HepG2 (cell line): ENCODE results near the gene SYTL3. TPM values are rescaled to one million over a fixed set of nuclear protein-coding genes. Genes with fewer than 3 reads are reported as not detected.
"Not testable (repeated sequence)": the region's sequence is repeated elsewhere in the genome, so short reads cannot be mapped to it uniquely, and the experiment has no call there.

ENCODE experiments used
- ATAC-seq: fragments of 200-7000 bp; cut with Tn5 transposase; 3 replicates; pipeline ENCODE4 v1.9.1; 2020; ENCODE audit warnings: mild to moderate bottlenecking, moderate library complexity
- BruUV-seq: library from RNA; stranded (reverse); fragments of 400-500 nt; replicated peaks from 2 replicates; lab custom pipeline; 2021; lab: Mats Ljungman, UMichigan
- CTCF ChIA-PET: fragments of 300-600 bp; formaldehyde crosslinking; extraction: SDS; loops from one replicate; lab custom pipeline; 2021; ENCODE audit warnings: low total read pairs, inconsistent platforms, low intra/inter-chr PET ratio; lab: Yijun Ruan, JAX
- POLR2A ChIA-PET: fragments of 350-600 bp; sonication (Branson Sonifier 250); formaldehyde crosslinking; loops from one replicate; lab custom pipeline; 2020; ENCODE audit warnings: antibody characterized with exemption, inconsistent platforms; lab: Yijun Ruan, JAX
- DNase-seq: peaks from one replicate; pipeline ENCODE4 v3.0.0-alpha.2; 2015; ENCODE audit warnings: low spot score
- FAIRE-seq: peaks from 3 replicates; lab custom pipeline; 2011; peaks lifted over from hg19 to GRCh38; lab: Jason Lieb, UNC
- H2AFZ ChIP-seq: one replicate; pipeline ENCODE4 v1.6.1; 2011; ENCODE audit warnings: low read length, inconsistent platforms
- H3K27ac ChIP-seq: fragments of 300-600 bp; 3 replicates; pipeline ENCODE4 v1.8.0; 2011; ENCODE audit warnings: mixed run types, mild to moderate bottlenecking, mixed read lengths, low read length, inconsistent platforms; ENCODE audit not compliant: insufficient read depth; ENCODE audit errors: extremely low read length
- H3K27me3 ChIP-seq, 2 experiments: fragments of 200-600 bp in 1 of 2; 2 replicates in 1 of 2; 3 replicates in 1 of 2; pipeline versions ENCODE4 v1.6.0 to v1.8.0; 2011; ENCODE audit warnings: low read length in 2 of 2, mild to moderate bottlenecking in 2 of 2, moderate library complexity in 2 of 2, inconsistent platforms in 1 of 2; ENCODE audit not compliant: insufficient read depth in 2 of 2, control insufficient read depth in 1 of 2
- H3K36me3 ChIP-seq, 2 experiments: fragments of 200-600 bp in 1 of 2; replicated peaks in 1 of 2; 2 replicates in 1 of 2; 3 replicates in 1 of 2; pipeline versions ENCODE4 v1.5.1 to v1.8.0; 2011; ENCODE audit warnings: low read length in 2 of 2, inconsistent platforms in 1 of 2; ENCODE audit not compliant: insufficient read depth in 2 of 2, control insufficient read depth in 1 of 2
- H3K4me1 ChIP-seq: 2 replicates; pipeline ENCODE4 v1.5.1; 2012; ENCODE audit warnings: low read length, inconsistent platforms; ENCODE audit not compliant: insufficient read depth
- H3K4me2 ChIP-seq: 2 replicates; pipeline ENCODE4 v1.6.0; 2011; ENCODE audit warnings: low read depth, low read length, inconsistent platforms
- H3K4me3 ChIP-seq, 3 experiments: fragments of 200-600 bp in 1 of 3; sonication (generic), shearing (Covaris generic) in 1 of 3; replicated peaks in 1 of 3; 2 replicates each; pipeline ENCODE4 v1.5.1; 2011 to 2016; ENCODE audit warnings: low read length in 3 of 3, inconsistent platforms in 2 of 3, low read depth in 2 of 3, mild to moderate bottlenecking in 2 of 3, control low read depth in 1 of 3, mixed read lengths in 1 of 3; ENCODE audit not compliant: insufficient read depth in 1 of 3
- H3K79me2 ChIP-seq: one replicate; pipeline ENCODE4 v1.6.1; 2011; ENCODE audit warnings: low read length, inconsistent platforms; ENCODE audit not compliant: insufficient read depth
- H3K9ac ChIP-seq: 2 replicates; pipeline ENCODE4 v1.6.0; 2011; ENCODE audit warnings: mild to moderate bottlenecking, low read depth, low read length, inconsistent platforms; ENCODE audit not compliant: insufficient read depth
- H3K9me3 ChIP-seq: 2 replicates; pipeline ENCODE4 v1.5.1; 2012; ENCODE audit warnings: mild to moderate bottlenecking, low read length
- H4K20me1 ChIP-seq: 2 replicates; pipeline ENCODE4 v1.6.0; 2011; ENCODE audit warnings: inconsistent platforms, mild to moderate bottlenecking, low read length, moderate library complexity; ENCODE audit not compliant: insufficient read depth
- FOXJ3 ChIP-seq: sonication (generic); formaldehyde crosslinking; IDR thresholded peaks from 2 replicates; pipeline ENCODE4 v1.4.0; 2020; ENCODE audit warnings: missing genetic modification reagents, mild to moderate bottlenecking, borderline replicate concordance
- LRRFIP1 ChIP-seq: sonication (generic); formaldehyde crosslinking; conservative IDR thresholded peaks from 2 replicates; pipeline ENCODE4 v1.4.0; 2020; ENCODE audit warnings: missing genetic modification reagents
- MAF1 ChIP-seq: sonication (generic); formaldehyde crosslinking; IDR thresholded peaks from 2 replicates; pipeline ENCODE4 v1.5.0; 2020; ENCODE audit warnings: missing genetic modification reagents, borderline replicate concordance
- TP53 ChIP-seq: sonication (generic); formaldehyde crosslinking; conservative IDR thresholded peaks from 2 replicates; pipeline ENCODE4 v1.4.0; 2020; ENCODE audit warnings: missing genetic modification reagents
- ZNF687 ChIP-seq: sonication (generic); formaldehyde crosslinking; IDR thresholded peaks from 2 replicates; pipeline ENCODE4 v1.5.1; 2020; ENCODE audit warnings: mild to moderate bottlenecking, missing genetic modification reagents, moderate library complexity
- ZNF770 ChIP-seq: sonication (generic); formaldehyde crosslinking; IDR thresholded peaks from 2 replicates; pipeline ENCODE4 v1.5.0; 2020; ENCODE audit warnings: mild to moderate bottlenecking, missing genetic modification reagents
- ZNF777 ChIP-seq: sonication (generic); formaldehyde crosslinking; IDR thresholded peaks from 2 replicates; pipeline ENCODE4 v1.4.0; 2020; ENCODE audit warnings: missing genetic modification reagents
- WGBS: methylation state at CpG from one replicate; pipeline ENCODE4 v1.1.6; 2017; ENCODE audit warnings: low lambda C conversion rate; 5-methylcytosine and 5-hydroxymethylcytosine counted together
- in situ Hi-C: cut with HindIII; loops from 2 replicates; pipeline ENCODE4 v1.10.0; 2017; ENCODE audit warnings: low pct_unique_long_range_greater_than_20kb; ENCODE audit not compliant: extremely low pct_ligation_motif_present
- intact Hi-C: fragments of 100-400 bp; cut with micrococcal nuclease; formaldehyde crosslinking; loops from one replicate; pipeline ENCODE4 v1.10.0; 2022; ENCODE audit not compliant: unreplicated experiment
- polyA plus RNA-seq, 8 experiments: library from polyadenylated mRNA; depleted of rRNA in 3 of 8; stranded (reverse) in 7 of 8; unstranded in 1 of 8; fragments of >200 nt; fragmentation: Illumina TruSeq in 4 of 8; extraction: Trizol in 4 of 8; gene quantifications; 2 replicates each; pipeline versions ENCODE4 v1.2.1 to v1.2.3, GENCODE V29; 2011 to 2016; ENCODE audit warnings: low read depth in 4 of 8, missing spikeins in 1 of 8, mixed read lengths in 1 of 8; ENCODE audit not compliant: insufficient read depth in 1 of 8
- total RNA-seq, 5 experiments: library from RNA; depleted of rRNA; stranded (reverse); fragments of >200 nt; fragmentation: Illumina TruSeq; extraction: Trizol; gene quantifications; 2 replicates each; pipeline ENCODE4 v1.2.3, GENCODE V29; 2016; ENCODE audit warnings: low read depth in 1 of 5

Gene SYTL3
- total and polyA plus RNA-seq, 2 of the 13 experiments (the other 11 are each of a cell fraction or from before 2014, with no cell fraction given): 0.11 to 0.28 TPM

GRCh38 chr6:158631678-158632537 lies 17.9 kb upstream of the SYTL3 start (continued):
- TF ChIP-seq LRRFIP1 (CRISPR knock-in tag): no peak

GRCh38 chr6:158632538-158633119 lies 17.2 kb upstream of the SYTL3 start:
- BruUV-seq, in situ Hi-C loops, H3K27me3 ChIP-seq, H3K9ac ChIP-seq, H3K4me3 ChIP-seq, DNase-seq, H3K9me3 ChIP-seq, ATAC-seq, H2AFZ ChIP-seq, CTCF ChIA-PET, FAIRE-seq, H3K79me2 ChIP-seq, POLR2A ChIA-PET, H3K4me2 ChIP-seq, intact Hi-C loops: not testable (repeated sequence)
- Histone ChIP-seq H3K27ac (peak overlapping the region; percentile 34), H3K4me1 (peaks cover 47% of the 10 kb centered on the region), H4K20me1 (peaks cover 31% of the 10 kb centered on the region), H3K36me3 (peaks cover 41 to 77% of the 10 kb centered on the region in 2 experiments)
- TF ChIP-seq ZNF777 (CRISPR knock-in tag): 0 out of 2 replicates have a peak, but pooled peaks have one; percentile 7
- TF ChIP-seq ZNF770 (CRISPR knock-in tag): peak; percentile 96
- TF ChIP-seq ZNF687: peak; percentile 18; the same call in 1 of the 2 replicates
- 0 out of 2 replicates have a peak, but pooled peaks have one; percentile 20 for TF ChIP-seq MAF1 (CRISPR knock-in tag)
- TF ChIP-seq FOXJ3 (CRISPR knock-in tag): 0 out of 2 replicates have a peak, but pooled peaks have one; percentile 20
- TF ChIP-seq TP53 (CRISPR knock-in tag): peak; percentile 97
- WGBS: 92% methylated on average over 3 of the region's 3 CpGs
